SU-DHL-6 (cell line): ENCODE measurements around the gene INTS1.

Experiments
- EZH2phosphoT487 ChIP-seq: fragments of 200-600 bp; sonication (generic), shearing (Covaris generic); conservative IDR thresholded peaks from 2 replicates; pipeline ENCODE4 v1.6.1; 2018; ENCODE audit warnings: mild to moderate bottlenecking, antibody characterized with exemption, low read length, moderate library complexity, mixed read lengths
- TF ChIP-seq, protein P1 (sequence below): fragments of 200-600 bp; sonication (generic); IDR thresholded peaks from one replicate; pipeline ENCODE4 v1.5.1; 2017; ENCODE audit warnings: antibody characterized with exemption, mild to moderate bottlenecking, low read length, moderate library complexity; ENCODE audit not compliant: insufficient read depth, poor library complexity, severe bottlenecking

DNA sequence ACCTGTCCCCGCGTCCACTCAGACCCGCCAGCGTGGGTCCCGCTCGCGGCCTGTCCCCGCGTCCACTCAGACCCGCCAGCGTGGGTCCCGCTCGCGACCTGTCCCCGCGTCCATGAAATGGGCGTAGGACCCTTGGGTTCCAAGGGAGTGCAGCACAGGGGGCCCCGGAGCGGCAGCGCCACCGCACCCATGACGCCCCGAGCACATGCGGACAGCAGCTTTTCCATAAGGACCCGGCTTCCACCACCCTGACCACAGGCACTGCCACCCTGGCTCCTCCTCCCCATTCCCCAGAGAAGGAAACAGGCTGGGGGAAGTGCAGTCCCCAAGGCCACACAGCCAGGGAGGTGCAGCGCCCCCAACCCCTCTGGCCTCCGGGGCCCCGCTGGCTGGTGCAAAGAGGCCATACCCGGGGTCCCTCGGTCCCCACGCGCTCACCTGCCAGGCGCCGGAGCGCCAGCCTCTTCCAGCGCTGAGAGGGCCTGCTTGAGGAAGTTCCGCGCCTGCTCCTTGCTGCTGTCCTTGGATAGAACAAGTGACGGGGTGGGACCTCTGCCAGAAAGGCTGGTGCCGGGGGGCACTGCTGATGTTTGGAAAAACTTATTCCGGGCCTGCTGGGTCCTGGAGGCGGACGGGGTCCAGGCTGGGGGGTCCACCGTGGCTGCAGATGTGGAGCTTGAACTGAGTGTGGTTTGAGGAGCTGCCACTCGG lies 59.8 kb downstream of the INTS1 start:
- TF ChIP-seq, protein P1, sequence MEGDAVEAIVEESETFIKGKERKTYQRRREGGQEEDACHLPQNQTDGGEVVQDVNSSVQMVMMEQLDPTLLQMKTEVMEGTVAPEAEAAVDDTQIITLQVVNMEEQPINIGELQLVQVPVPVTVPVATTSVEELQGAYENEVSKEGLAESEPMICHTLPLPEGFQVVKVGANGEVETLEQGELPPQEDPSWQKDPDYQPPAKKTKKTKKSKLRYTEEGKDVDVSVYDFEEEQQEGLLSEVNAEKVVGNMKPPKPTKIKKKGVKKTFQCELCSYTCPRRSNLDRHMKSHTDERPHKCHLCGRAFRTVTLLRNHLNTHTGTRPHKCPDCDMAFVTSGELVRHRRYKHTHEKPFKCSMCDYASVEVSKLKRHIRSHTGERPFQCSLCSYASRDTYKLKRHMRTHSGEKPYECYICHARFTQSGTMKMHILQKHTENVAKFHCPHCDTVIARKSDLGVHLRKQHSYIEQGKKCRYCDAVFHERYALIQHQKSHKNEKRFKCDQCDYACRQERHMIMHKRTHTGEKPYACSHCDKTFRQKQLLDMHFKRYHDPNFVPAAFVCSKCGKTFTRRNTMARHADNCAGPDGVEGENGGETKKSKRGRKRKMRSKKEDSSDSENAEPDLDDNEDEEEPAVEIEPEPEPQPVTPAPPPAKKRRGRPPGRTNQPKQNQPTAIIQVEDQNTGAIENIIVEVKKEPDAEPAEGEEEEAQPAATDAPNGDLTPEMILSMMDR: no peak
- TF ChIP-seq EZH2phosphoT487: no peak
